K562 (cell line): ENCODE data around the gene KIAA1958. TPM values are rescaled to one million over a fixed set of nuclear protein-coding genes. Genes with fewer than 3 reads are reported as not detected.
A peak's percentile ranks its signal among the peaks of the same experiment; 100 is the strongest.

Experiments
- ATAC-seq: fragments of 200-7000 bp; cut with Tn5 transposase; 3 replicates; pipeline ENCODE4 v1.9.1; 2020; ENCODE audit warnings: moderate library complexity
- BruUV-seq: library from RNA; stranded (reverse); fragments of 400-500 nt; replicated peaks from 2 replicates; lab custom pipeline; 2021; lab: Mats Ljungman, UMichigan
- CTCF ChIA-PET: fragments of 300-600 bp; formaldehyde crosslinking; extraction: SDS; loops from one replicate; lab custom pipeline; 2021; ENCODE audit warnings: low intra/inter-chr PET ratio; lab: Yijun Ruan, JAX
- POLR2A ChIA-PET: fragments of 300-600, 350-650 bp; sonication (Branson Sonifier 250); formaldehyde crosslinking; extraction: SDS; loops from one replicate; lab custom pipeline; 2021; ENCODE audit warnings: antibody characterized with exemption, inconsistent platforms; lab: Yijun Ruan, JAX
- DNase-seq, 4 experiments: peaks; one replicate each; pipeline versions ENCODE4 v3.0.0 to v3.0.0-alpha.2; 2011 to 2018; ENCODE audit warnings: low spot score in 3 of 4, mixed read lengths in 3 of 4; ENCODE audit errors: extremely low read depth in 1 of 4
- FAIRE-seq: peaks from 2 replicates; lab custom pipeline; 2011; peaks lifted over from hg19 to GRCh38; lab: Jason Lieb, UNC
- H2AFZ ChIP-seq: 2 replicates; pipeline ENCODE4 v1.6.0; 2011; ENCODE audit warnings: low read depth, low read length, control low read depth, inconsistent platforms
- H3K27ac ChIP-seq: fragments of 200-600 bp; 3 replicates; pipeline ENCODE4 v1.8.0; 2011; ENCODE audit warnings: low read depth, mild to moderate bottlenecking, control low read depth, inconsistent platforms, low read length, moderate library complexity, mixed read lengths; ENCODE audit errors: extremely low read depth
- H3K27me3 ChIP-seq, 2 experiments: fragments of 300-600 bp in 1 of 2; 2 replicates in 1 of 2; 3 replicates in 1 of 2; pipeline versions ENCODE4 v1.6.0 to v1.8.0; 2011; ENCODE audit warnings: inconsistent platforms in 2 of 2, low read length in 2 of 2, mild to moderate bottlenecking in 1 of 2, mixed read lengths in 1 of 2, moderate library complexity in 1 of 2; ENCODE audit not compliant: control insufficient read depth in 2 of 2, insufficient read depth in 2 of 2
- H3K36me3 ChIP-seq: fragments of 300-600 bp; 3 replicates; pipeline ENCODE4 v1.8.0; 2011; ENCODE audit warnings: mild to moderate bottlenecking, low read length, inconsistent platforms; ENCODE audit not compliant: control insufficient read depth, insufficient read depth
- H3K4me1 ChIP-seq, 2 experiments: fragments of 200-600 bp in 1 of 2; replicated peaks in 1 of 2; 2 replicates in 1 of 2; 3 replicates in 1 of 2; pipeline versions ENCODE4 v1.5.1 to v1.8.0; 2011; ENCODE audit warnings: inconsistent platforms in 2 of 2, low read length in 2 of 2, mild to moderate bottlenecking in 1 of 2, mixed read lengths in 1 of 2, moderate library complexity in 1 of 2; ENCODE audit not compliant: control insufficient read depth in 2 of 2, insufficient read depth in 2 of 2
- H3K4me2 ChIP-seq: 2 replicates; pipeline ENCODE4 v1.6.1; 2011; ENCODE audit warnings: low read length, control low read depth, inconsistent platforms, mixed read lengths; ENCODE audit not compliant: insufficient read depth
- H3K4me3 ChIP-seq: fragments of 200-600 bp; sonication (generic), shearing (Covaris generic); 2 replicates; pipeline ENCODE4 v1.5.1; 2016; ENCODE audit warnings: control low read depth, inconsistent platforms
- H3K79me2 ChIP-seq: fragments of 200-600 bp; 3 replicates; pipeline ENCODE4 v1.8.0; 2011; ENCODE audit warnings: low read length, inconsistent platforms; ENCODE audit not compliant: control insufficient read depth, insufficient read depth
- H3K9ac ChIP-seq, 2 experiments: 2 replicates each; pipeline versions ENCODE4 v1.6.0 to v1.6.1; 2011; ENCODE audit warnings: low read depth in 2 of 2, low read length in 2 of 2, control low read depth in 1 of 2, inconsistent platforms in 1 of 2, mild to moderate bottlenecking in 1 of 2, mixed read lengths in 1 of 2; ENCODE audit not compliant: insufficient read depth in 1 of 2
- H3K9me1 ChIP-seq: one replicate; pipeline ENCODE4 v1.6.0; 2011; ENCODE audit warnings: inconsistent platforms, mild to moderate bottlenecking, low read length, moderate library complexity; ENCODE audit not compliant: control insufficient read depth, insufficient read depth
- H3K9me3 ChIP-seq: replicated peaks from 2 replicates; pipeline ENCODE4 v1.5.1; 2011; ENCODE audit warnings: low read depth, low read length, inconsistent platforms; ENCODE audit not compliant: control insufficient read depth, insufficient read depth
- H4K20me1 ChIP-seq: replicated peaks from 2 replicates; pipeline ENCODE4 v1.6.1; 2011; ENCODE audit warnings: low read length, inconsistent platforms, mixed read lengths; ENCODE audit not compliant: control insufficient read depth, insufficient read depth
- CEBPB ChIP-seq: fragments of 450-650 bp; IDR thresholded peaks from 2 replicates; pipeline ENCODE4 v1.6.1; 2016; ENCODE audit warnings: missing genetic modification characterization, missing compliant biosample characterization
- CEBPG ChIP-seq, 3 experiments: fragments of 200-800 bp in 1 of 3; sonication (Bioruptor generic) in 1 of 3; sonication (generic) in 1 of 3; formaldehyde crosslinking in 1 of 3; IDR thresholded peaks in 2 of 3; conservative IDR thresholded peaks in 1 of 3; 2 replicates each; pipeline versions ENCODE4 v1.6.1 to v1.8.0; 2016 to 2022; ENCODE audit warnings: missing compliant biosample characterization in 2 of 3, missing genetic modification characterization in 2 of 3, mild to moderate bottlenecking in 1 of 3, missing genetic modification reagents in 1 of 3
- ELF2 ChIP-seq: fragments of 250-450 bp; sonication (Bioruptor Pico); IDR thresholded peaks from 2 replicates; pipeline ENCODE4 v1.5.0; 2021; ENCODE audit warnings: mild to moderate bottlenecking
- SIN3B ChIP-seq: fragments of 450-650 bp; IDR thresholded peaks from 2 replicates; pipeline ENCODE4 v1.6.1; 2017; ENCODE audit warnings: low read depth, mild to moderate bottlenecking, moderate library complexity
- ZNF175 ChIP-seq: fragments of 200-800 bp; sonication (Bioruptor generic); IDR thresholded peaks from 2 replicates; pipeline ENCODE4 v1.6.1; 2016; ENCODE audit warnings: low read depth, mild to moderate bottlenecking, missing genetic modification characterization, missing compliant biosample characterization
- WGBS: fragments of 100-300 bp; shearing (Covaris generic); methylation state at CpG from one replicate; pipeline ENCODE4 v1.1.6; 2016; ENCODE audit warnings: low coverage, mixed read lengths; ENCODE audit not compliant: insufficient coverage; ENCODE audit errors: missing lambda C conversion rate; 5-methylcytosine and 5-hydroxymethylcytosine counted together
- in situ Hi-C: fragments of 300-500 bp; cut with MboI; formaldehyde crosslinking; loops from 4 replicates; pipeline ENCODE4 v1.15.0; 2018; ENCODE audit warnings: inconsistent platforms, mixed read lengths
- intact Hi-C: fragments of 100-400 bp; cut with micrococcal nuclease; formaldehyde crosslinking; loops from 2 replicates; pipeline ENCODE4 v1.14.2; 2022
- polyA plus RNA-seq, 8 experiments: library from polyadenylated mRNA; depleted of rRNA in 4 of 8; stranded (reverse) in 5 of 8; unstranded in 3 of 8; fragments of >200 nt; fragmentation: Nextera tagmentation in 2 of 8; fragmentation: Illumina TruSeq in 1 of 8; extraction: Ambion mirVana in 2 of 8; extraction: Trizol in 1 of 8; gene quantifications; 2 replicates each; pipeline versions ENCODE4 v1.2.1 to v1.2.3, GENCODE V29; 2011 to 2014; ENCODE audit warnings: inconsistent platforms in 1 of 8, missing spikeins in 1 of 8
- total RNA-seq, 7 experiments: library from RNA; depleted of rRNA in 6 of 7; stranded (reverse); fragments of >200 nt in 6 of 7; fragmentation: Illumina TruSeq in 2 of 7; extraction: Trizol in 2 of 7; gene quantifications; 2 replicates each; pipeline versions ENCODE4 v1.2.1 to v1.2.3, GENCODE V29; 2011 to 2021; ENCODE audit warnings: low replicate concordance in 1 of 7
- TF ChIP-seq, protein P1 (sequence below): fragments of 250-450 bp; sonication (Bioruptor Pico); IDR thresholded peaks from 2 replicates; pipeline ENCODE4 v1.4.0; 2020

KIAA1958 gene
- total and polyA plus RNA-seq, 9 of the 15 experiments (the other 6 are each of a cell fraction or from before 2014, with no cell fraction given), result 1.1 to 16.0 (median 10.1) TPM

DNA sequence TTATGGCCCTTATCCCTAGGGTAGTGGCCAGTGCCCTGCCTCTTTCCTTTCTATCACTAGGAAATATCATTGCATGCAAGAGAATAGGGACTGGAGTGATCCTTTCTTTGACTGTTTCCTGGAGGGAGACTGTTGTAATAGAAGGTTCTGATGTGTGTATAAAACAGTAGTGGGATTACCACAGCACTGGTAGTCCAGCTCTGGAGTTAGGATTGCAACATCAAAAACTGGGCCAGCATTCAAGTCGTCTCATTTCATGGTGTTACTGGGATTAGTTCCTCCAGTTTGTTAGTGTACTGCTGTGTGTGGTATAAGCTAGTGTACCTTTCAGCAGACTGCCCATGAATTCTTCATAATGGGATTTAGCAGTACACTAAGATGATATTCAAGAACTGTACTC, 45.8 kb downstream of the KIAA1958 start:
- intact Hi-C loops (no loop called here), in situ Hi-C loops (no loop called here)
- DNase-seq (no peak), FAIRE-seq (no peak), ATAC-seq (no peak)
- peak; percentile 85 for TF ChIP-seq CEBPB (tag)
- no peak for TF ChIP-seq ELF2 (CRISPR knock-in tag)
- TF ChIP-seq, protein P1, sequence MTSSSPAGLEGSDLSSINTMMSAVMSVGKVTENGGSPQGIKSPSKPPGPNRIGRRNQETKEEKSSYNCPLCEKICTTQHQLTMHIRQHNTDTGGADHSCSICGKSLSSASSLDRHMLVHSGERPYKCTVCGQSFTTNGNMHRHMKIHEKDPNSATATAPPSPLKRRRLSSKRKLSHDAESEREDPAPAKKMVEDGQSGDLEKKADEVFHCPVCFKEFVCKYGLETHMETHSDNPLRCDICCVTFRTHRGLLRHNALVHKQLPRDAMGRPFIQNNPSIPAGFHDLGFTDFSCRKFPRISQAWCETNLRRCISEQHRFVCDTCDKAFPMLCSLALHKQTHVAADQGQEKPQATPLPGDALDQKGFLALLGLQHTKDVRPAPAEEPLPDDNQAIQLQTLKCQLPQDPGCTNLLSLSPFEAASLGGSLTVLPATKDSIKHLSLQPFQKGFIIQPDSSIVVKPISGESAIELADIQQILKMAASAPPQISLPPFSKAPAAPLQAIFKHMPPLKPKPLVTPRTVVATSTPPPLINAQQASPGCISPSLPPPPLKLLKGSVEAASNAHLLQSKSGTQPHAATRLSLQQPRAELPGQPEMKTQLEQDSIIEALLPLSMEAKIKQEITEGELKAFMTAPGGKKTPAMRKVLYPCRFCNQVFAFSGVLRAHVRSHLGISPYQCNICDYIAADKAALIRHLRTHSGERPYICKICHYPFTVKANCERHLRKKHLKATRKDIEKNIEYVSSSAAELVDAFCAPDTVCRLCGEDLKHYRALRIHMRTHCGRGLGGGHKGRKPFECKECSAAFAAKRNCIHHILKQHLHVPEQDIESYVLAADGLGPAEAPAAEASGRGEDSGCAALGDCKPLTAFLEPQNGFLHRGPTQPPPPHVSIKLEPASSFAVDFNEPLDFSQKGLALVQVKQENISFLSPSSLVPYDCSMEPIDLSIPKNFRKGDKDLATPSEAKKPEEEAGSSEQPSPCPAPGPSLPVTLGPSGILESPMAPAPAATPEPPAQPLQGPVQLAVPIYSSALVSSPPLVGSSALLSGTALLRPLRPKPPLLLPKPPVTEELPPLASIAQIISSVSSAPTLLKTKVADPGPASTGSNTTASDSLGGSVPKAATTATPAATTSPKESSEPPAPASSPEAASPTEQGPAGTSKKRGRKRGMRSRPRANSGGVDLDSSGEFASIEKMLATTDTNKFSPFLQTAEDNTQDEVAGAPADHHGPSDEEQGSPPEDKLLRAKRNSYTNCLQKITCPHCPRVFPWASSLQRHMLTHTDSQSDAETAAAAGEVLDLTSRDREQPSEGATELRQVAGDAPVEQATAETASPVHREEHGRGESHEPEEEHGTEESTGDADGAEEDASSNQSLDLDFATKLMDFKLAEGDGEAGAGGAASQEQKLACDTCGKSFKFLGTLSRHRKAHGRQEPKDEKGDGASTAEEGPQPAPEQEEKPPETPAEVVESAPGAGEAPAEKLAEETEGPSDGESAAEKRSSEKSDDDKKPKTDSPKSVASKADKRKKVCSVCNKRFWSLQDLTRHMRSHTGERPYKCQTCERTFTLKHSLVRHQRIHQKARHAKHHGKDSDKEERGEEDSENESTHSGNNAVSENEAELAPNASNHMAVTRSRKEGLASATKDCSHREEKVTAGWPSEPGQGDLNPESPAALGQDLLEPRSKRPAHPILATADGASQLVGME (CRISPR knock-in tag), result no peak
- no peak for TF ChIP-seq CEBPG (CRISPR knock-in tag; IDR thresholded peaks at IDR 0.05)
- 0 out of 4 replicates have a peak, but pooled peaks of 1 of the 2 experiments have one; percentile 39 for TF ChIP-seq CEBPG (tag; conservative IDR thresholded peaks at IDR 0.05 in 1 of 2, IDR thresholded peaks at IDR 0.05 in 1 of 2)
- no peak for TF ChIP-seq ZNF175 (CRISPR knock-in tag)
- TF ChIP-seq SIN3B, result no peak
- H3K9ac ChIP-seq, result no peak overlapping the region
- H3K36me3 ChIP-seq, result no peaks in the 10 kb centered on the region
- H3K27ac ChIP-seq, result no peak overlapping the region
- no peaks in the 10 kb centered on the region for H3K4me1 ChIP-seq
- no peak overlapping the region for H2AFZ ChIP-seq
- no peaks in the 10 kb centered on the region for H3K9me1 ChIP-seq
- ChIA-PET CTCF (no interaction called here), POLR2A (interaction anchor here (1.0 to 1.1 kb wide), 4 partner anchors 9 to 41 kb away, joined by 3 read pairs; no protein-coding TSS in a partner anchor)
- peaks cover 29% of the 10 kb centered on the region for H3K79me2 ChIP-seq
- BruUV-seq, result no TSS peak
- H3K4me2 ChIP-seq, result no peak overlapping the region
- no peaks in the 10 kb centered on the region for H4K20me1 ChIP-seq
- 33% methylated on average over 1 of the region's 1 CpG for WGBS
- no peak overlapping the region for H3K4me3 ChIP-seq
- no peaks in the 10 kb centered on the region for H3K27me3 ChIP-seq
- H3K9me3 ChIP-seq, result no peaks in the 10 kb centered on the region
